GM12891 (cell line): ENCODE results near the gene PCDHB7.
A peak's percentile ranks its signal among the peaks of the same experiment; 100 is the strongest.
"Not testable (repeated sequence)": the region's sequence is repeated elsewhere in the genome, so short reads cannot be mapped to it uniquely, and the experiment has no call there.

Experiments
- DNase-seq: peaks from one replicate; pipeline ENCODE4 v3.0.0; 2011; ENCODE audit warnings: low spot score; ENCODE audit not compliant: insufficient read length
- FAIRE-seq: peaks from 2 replicates; lab custom pipeline; 2011; peaks lifted over from hg19 to GRCh38; lab: Jason Lieb, UNC
- PAX5 ChIP-seq: IDR thresholded peaks from 2 replicates; pipeline ENCODE4 v1.6.1; 2011; ENCODE audit warnings: low read length, moderate library complexity, mild to moderate bottlenecking; ENCODE audit not compliant: insufficient read depth, severe bottlenecking
- POLR2A ChIP-seq: IDR thresholded peaks from 2 replicates; pipeline ENCODE4 v1.6.1; 2011; ENCODE audit warnings: low read depth, low read length, control low read depth
- POLR2AphosphoS5 ChIP-seq: IDR thresholded peaks from 2 replicates; pipeline ENCODE4 v1.6.1; 2011; ENCODE audit warnings: low read depth, low read length, control low read depth
- POU2F2 ChIP-seq: IDR thresholded peaks from 2 replicates; pipeline ENCODE4 v1.6.1; 2011; ENCODE audit warnings: low read depth, mild to moderate bottlenecking, control low read depth, low read length, moderate library complexity
- SPI1 ChIP-seq: IDR thresholded peaks from 2 replicates; pipeline ENCODE4 v1.6.1; 2011; ENCODE audit warnings: low read depth, low read length, control low read depth
- TAF1 ChIP-seq: IDR thresholded peaks from 2 replicates; pipeline ENCODE4 v1.6.1; 2011; ENCODE audit warnings: low read depth, low read length, control low read depth

PCDHB7 gene

GRCh38 chr5:141155540-141156374, 16.7 kb upstream of the PCDHB7 start:
- no peak for FAIRE-seq
- TF ChIP-seq TAF1: no peak
- TF ChIP-seq PAX5: no peak
- TF ChIP-seq POU2F2: no peak
- no peak for TF ChIP-seq POLR2AphosphoS5
- no peak for TF ChIP-seq POLR2A
- TF ChIP-seq SPI1: no peak
- DNase-seq: no peak

DNA sequence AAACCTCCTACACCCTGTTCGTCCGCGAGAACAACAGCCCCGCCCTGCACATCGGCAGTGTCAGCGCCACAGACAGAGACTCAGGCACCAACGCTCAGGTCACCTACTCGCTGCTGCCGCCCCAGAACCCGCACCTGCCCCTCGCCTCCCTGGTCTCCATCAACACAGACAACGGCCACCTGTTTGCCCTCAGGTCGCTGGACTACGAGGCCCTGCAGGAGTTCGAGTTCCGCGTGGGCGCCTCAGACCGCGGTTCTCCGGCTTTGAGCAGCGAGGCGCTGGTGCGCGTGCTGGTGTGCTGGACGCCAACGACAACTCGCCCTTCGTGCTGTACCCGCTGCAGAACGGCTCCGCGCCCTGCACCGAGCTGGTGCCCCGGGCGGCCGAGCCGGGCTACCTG, 15.1 kb upstream of the PCDHB7 start:
- DNase-seq, FAIRE-seq: not testable (repeated sequence)

- not testable (repeated sequence) for DNase-seq, FAIRE-seq
Measured at GRCh38 chr5:141157901-141158300, 14.5 kb upstream of the PCDHB7 start.

DNA sequence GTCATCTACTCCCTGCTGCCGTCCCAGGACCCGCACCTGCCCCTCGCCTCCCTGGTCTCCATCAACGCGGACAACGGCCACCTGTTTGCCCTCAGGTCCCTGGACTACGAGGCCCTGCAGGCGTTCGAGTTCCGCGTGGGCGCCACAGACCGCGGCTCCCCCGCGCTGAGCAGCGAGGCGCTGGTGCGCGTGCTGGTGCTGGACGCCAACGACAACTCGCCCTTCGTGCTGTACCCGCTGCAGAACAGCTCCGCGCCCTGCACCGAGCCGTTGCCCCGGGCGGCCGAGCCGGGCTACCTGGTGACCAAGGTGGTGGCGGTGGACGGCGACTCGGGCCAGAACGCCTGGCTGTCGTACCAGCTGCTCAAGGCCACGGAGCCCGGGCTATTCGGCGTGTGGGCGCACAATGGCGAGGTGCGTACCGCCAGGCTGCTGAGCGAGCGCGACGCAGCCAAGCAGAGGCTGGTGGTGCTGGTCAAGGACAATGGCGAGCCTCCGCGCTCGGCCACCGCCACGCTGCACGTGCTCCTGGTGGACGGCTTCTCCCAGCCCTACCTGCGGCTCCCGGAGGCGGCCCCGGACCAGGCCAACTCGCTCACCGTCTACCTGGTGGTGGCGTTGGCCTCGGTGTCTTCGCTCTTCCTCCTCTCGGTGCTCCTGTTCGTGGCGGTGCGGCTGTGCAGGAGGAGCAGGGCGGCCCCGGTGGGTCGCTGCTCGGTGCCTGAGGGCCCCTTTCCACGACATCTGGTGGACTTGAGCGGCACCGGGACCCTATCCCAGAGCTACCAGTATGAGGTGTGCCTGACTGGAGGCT, 2.1 kb downstream of the PCDHB7 start:
- not testable (repeated sequence) for DNase-seq, FAIRE-seq

- DNase-seq: no peak
- TF ChIP-seq PAX5: no peak
- no peak for TF ChIP-seq TAF1
- TF ChIP-seq POU2F2: no peak
- FAIRE-seq: no peak
Measured at GRCh38 chr5:141175933-141176332, 3.5 kb downstream of the PCDHB7 start.

GRCh38 chr5:141177577-141178191, 5.2 kb downstream of the PCDHB7 start, which contains the start of gene PCDHB8:
Gene PCDHB8, plus strand, starts transcription at chr5:141177790. Its CDS starts 245 bp downstream, at chr5:141178035.
- peak; percentile 20 for FAIRE-seq
- not testable (repeated sequence) for DNase-seq

GRCh38 chr5:141179371-141179770, 6.9 kb downstream of the PCDHB7 start:
- not testable (repeated sequence) for DNase-seq, FAIRE-seq

DNA sequence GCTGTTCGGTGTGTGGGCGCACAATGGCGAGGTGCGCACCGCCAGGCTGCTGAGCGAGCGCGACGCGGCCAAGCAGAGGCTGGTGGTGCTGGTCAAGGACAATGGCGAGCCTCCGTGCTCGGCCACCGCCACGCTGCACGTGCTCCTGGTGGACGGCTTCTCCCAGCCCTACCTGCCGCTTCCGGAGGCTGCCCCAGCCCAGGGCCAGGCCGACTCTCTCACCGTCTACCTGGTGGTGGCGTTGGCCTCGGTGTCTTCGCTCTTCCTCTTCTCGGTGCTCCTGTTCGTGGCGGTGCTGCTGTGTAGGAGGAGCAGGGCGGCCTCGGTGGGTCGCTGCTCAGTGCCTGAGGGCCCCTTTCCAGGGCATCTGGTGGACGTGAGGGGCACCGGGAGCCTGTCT, 7.4 kb downstream of the PCDHB7 start:
- DNase-seq: not testable (repeated sequence)

GRCh38 chr5:141180313-141180712, 7.9 kb downstream of the PCDHB7 start:
- DNase-seq (no peak), FAIRE-seq (no peak)
- TF ChIP-seq TAF1 (no peak), SPI1 (no peak), POU2F2 (no peak), PAX5 (no peak), POLR2A (no peak), POLR2AphosphoS5 (no peak)

More for the DNA sequence above, 7.4 kb downstream of the PCDHB7 start:
- not testable (repeated sequence) for FAIRE-seq

GRCh38 chr5:141182248-141182647, 9.8 kb downstream of the PCDHB7 start, which contains the start of gene PCDHB16:
Gene PCDHB16, plus strand, starts transcription at chr5:141182387. Its CDS starts 173 bp downstream, at chr5:141182560.
- FAIRE-seq (no peak), DNase-seq (no peak)
- TF ChIP-seq POLR2A (no peak), POU2F2 (no peak), TAF1 (no peak), SPI1 (no peak), POLR2AphosphoS5 (no peak), PAX5 (no peak)

DNA sequence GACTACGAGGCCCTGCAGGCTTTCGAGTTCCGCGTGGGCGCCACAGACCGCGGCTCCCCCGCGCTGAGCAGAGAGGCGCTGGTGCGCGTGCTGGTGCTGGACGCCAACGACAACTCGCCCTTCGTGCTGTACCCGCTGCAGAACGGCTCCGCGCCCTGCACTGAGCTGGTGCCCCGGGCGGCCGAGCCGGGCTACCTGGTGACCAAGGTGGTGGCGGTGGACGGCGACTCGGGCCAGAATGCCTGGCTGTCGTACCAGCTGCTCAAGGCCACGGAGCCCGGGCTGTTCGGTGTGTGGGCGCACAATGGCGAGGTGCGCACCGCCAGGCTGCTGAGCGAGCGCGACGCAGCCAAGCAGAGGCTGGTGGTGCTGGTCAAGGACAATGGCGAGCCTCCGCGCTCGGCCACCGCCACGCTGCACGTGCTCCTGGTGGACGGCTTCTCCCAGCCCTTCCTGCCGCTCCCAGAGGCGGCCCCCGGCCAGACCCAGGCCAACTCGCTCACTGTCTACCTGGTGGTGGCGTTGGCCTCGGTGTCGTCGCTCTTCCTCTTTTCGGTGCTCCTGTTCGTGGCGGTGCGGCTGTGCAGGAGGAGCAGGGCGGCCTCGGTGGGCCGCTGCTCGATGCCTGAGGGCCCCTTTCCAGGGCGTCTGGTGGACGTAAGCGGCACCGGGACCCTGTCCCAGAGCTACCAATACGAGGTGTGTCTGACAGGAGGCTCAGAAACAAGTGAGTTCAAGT, 11.8 kb downstream of the PCDHB7 start:
- not testable (repeated sequence) for FAIRE-seq, DNase-seq
